HS-27A (cell line): ENCODE measurements around the gene LMOD3.

Source experiments
- DNase-seq: peaks from one replicate; pipeline ENCODE4 v3.0.0-alpha.2; 2012; ENCODE audit warnings: low read depth, missing footprints

The LMOD3 gene

DNA sequence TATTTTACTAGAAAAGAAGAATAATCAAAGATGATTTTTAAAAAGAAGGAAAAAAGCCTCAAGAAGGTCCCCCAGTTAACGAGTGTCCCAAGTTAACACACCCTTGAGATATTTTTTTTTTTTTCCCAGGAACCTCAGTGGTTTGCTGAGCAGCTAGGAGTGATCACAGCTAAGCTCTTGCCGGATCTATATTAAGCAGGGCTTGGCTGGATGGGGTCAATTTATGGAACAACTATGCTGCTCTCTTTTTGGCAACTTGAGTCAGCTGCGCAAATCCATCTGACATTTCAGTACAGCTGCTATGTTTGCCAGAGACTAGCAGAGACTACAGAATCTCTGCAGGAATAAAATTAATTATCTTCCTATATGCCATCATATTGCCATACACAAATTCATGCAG, at the start of gene LMOD3:
Gene LMOD3 (minus strand): TSS at position 193 of the 400 bp plus-strand sequence. CDS start 209 bp downstream, outside the sequence.
- DNase-seq = no peak

DNA sequence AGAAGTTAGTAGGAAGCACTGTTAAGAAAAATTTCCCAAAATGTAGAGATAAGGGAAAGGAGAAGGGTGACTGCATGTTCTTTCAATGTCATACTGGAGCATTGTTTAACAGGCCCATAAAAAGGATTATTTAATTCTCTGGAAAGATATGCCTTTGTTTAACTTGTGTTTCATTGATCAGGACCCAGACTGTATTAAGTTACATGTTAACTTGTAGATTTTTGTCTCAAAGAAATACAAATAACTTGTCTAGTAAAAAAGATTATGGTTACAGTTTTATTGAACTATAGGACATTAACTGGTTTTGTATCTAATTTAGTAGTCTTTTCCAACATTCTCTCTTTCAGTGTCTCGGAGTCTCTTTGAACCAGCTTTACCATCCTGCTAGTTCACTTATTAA, 49.7 kb upstream of the LMOD3 start:
- no peak for DNase-seq

DNA sequence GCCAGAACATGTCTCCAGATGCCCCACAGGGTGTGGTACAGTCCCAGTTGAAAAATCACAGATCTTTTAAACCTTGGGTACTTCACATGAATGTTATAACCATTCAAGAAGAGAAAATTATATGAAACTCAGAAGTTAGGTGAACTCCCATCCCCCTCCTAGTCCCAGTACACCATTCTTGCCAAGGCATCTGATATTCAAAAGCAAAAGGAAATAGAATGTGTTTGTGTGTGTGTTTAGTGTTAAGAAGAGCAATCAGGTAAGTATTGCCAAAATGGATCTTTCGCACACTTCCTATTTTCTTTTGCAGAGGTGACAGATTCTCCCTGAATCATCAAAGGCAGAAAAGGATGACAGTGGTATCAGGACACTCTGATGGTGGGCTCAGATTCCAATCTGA, 44.1 kb upstream of the LMOD3 start:
- no peak for DNase-seq

DNA sequence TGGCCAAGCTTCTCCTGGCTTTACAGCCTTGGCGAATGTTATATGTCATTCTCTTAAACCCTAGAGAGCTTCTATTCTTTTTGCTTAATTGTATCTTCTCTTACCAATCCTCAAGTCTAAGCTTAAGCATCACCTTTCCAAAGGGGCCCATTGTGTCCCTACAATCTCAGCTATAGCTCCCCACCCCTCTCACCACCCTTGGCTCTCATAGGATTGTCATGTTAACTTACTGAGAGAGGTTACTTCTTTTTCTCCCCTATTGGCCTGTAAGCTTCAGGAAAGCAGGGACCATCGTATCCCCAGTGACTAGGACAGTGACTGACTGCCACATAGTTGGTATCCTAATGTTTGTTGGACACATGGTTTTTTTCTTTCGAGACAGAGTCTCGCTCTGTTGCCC, 43.3 kb upstream of the LMOD3 start:
- DNase-seq = no peak

DNA sequence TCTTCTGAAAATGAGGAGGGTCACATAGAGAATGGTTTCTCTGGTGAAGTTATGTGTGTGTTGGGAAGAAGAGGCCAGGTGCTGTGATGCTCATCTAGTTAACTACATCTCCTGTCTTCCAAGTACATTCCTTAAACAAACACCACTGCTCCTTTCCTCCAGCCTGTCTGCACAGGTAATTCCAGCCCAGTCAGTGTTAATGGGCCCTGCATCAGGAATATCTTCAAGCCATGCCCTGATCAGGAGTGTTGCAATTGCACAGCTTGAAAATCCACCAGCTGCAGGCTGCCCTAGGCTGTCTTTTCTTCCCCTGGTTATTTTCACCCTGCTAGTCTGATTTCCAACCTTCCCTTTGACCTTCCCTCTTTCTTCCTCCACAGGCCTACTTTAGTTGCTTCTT, 41.9 kb upstream of the LMOD3 start:
- DNase-seq = no peak

DNA sequence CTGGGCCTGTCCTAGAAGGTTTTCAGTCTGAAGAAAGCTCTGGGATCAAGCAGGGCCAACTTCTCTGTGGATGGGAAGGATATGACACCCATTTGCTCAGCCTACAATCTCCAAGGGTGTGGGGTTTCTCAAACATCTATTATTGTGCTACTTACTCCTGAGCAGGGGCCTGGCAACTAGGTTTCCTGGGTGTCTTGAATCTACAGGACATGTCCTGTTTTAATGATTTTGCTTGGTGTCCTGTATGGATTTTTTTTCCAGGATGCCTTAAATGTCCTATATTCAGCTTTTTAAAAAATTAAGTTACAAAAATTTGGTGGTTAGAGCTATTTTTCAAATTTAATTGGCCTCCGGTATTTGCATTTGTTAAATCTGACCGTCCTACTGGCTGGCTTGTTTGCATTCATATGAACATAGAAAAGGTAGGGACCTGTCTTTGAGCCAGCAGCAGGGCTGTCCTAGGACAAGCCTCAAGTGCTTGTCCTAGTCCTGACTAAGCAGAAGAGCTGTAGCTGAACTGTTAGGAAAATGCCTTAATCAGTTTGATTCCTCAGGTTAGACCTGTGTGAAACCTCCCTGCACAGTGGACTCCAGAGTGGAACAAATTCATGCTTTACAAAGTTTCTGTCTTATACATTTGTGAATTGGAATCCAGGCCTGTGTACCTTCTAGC, 40.0 kb upstream of the LMOD3 start:
- DNase-seq = no peak

DNA sequence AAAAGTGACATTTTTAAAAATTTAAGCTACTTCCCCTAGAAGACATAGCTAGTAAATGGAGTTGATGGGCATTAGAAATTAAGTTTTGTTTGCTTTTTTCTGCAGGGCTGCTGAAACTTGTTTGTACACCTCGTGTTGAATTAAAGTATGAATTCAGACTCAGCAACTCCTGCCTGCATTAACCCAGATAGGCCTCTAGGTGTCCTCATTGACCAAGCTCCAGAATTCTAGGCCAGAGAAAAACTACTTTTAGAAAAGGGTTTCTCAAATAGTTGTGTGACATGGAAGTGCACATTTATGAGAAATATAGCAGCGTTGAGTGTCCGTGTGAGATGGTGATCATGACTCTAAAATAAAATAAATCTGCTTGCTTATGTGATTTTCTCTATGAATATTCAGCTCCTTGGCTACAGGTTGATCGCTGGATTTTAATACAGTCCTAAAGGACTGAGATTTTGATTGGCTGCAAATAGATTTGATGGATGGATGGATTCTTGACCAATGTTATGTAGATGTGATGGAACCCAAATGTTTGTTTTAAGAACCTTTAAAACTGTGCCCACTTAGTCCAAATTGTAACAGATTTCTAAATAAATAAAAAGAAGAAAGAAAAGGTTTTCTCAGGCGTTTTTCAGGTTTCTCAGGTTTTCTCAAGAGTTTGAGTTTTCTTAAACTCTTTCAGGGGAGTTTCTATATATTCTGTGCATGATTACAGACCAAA, 39.4 kb upstream of the LMOD3 start:
- no peak for DNase-seq

DNA sequence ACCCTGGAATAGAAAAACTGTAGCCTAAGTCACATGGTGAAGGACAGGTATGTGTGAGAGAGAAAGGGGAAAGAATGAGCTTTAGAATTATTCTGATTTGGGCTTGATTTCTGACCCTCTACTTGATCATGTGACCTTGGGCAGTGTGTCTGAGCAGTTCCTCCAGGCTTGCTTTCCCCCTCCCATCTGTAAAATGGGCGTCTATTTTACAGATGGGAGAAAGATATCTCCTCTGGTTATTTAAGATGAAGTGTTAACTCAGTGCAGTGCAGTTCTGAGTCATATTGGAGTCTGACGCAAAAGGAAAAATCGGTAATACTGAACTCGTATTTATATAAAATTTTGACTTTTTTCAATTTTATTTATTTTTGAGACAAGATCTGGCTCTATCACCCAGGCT, 38.1 kb upstream of the LMOD3 start:
- DNase-seq = no peak

DNA sequence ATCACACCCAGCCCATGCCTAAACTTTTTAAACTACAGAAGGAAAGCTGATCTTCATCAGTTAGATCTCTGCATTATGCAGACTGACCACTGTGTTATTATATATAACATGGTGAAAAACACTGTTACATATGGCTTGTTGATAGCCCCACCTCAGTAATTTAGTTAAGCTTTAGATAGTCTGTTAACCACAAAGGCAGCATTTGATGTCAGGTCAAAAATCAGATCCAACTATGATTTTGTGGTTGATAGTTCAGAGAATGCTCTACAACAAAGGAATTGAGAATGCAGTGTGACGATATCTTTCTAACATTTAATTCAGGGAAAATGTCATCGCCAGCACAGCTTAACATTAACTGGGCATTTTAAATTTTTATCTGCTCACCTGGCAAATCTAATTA, 37.7 kb upstream of the LMOD3 start:
- no peak for DNase-seq

DNA sequence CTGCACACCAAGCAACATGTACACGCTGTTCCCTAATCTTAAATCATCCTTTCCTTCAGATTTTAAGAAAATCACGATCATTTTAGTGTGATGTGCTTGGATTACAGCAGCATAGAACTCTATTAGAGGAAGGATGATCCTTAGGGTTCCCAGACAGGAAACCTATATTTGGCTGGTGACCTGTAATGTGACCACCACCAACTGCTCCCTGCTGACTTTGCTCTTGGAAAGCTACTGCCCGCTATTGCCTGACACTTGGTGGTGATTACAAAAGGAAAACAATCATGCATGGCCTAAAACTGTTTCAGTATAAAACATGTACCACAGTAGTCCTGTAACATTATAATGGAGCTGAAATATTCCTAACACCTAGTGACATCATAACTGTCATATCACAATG, 27.2 kb upstream of the LMOD3 start:
- no peak for DNase-seq

DNA sequence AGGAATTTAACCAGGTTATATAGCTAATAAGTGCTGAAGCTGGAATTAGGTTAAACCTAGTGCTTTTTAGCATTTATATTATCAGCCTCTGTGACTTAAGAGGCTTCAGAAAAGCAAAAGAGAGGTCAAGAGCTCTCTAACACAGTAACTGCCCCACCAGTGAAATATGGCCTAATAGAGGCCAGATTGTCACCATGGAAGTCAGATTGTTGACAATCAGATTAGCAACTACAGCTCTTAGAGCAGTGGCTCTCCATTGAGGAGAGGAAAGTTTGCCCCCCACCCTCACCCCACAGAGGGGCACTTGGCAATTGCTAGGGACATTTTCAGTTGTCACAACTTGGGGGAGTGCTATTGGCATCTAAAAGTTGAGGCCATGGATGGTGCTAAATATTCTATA, 23.3 kb upstream of the LMOD3 start:
- DNase-seq = no peak

DNA sequence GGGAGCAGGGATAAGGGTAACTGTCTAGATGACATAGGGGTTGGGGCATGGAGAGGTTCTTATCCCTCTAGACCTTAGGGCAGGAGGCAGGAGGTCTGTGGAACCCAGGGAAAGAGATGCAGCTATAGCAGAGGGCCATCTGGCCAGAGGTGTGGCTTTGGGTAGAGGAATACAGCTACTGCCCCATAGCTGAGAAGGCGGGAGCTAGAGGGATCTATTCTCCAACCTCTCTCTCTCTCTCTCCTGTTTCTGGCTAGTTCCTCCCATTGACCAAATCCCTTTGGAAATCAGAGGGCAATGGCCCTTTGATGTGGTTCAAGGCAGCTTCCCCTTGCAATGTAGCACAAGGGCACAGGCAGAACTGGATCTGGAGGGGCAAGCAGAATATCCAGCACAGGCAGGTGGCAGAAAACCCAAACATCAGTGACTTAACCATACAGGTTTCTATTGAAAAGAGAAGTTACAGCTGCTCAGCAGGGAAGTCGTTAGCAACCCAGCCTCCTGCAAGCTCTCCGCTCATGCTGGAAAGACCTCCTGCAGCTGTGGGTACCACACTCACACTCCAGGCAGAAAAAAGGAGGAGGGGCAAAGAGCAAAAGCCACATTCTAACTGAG, 22.3 kb upstream of the LMOD3 start:
- DNase-seq = no peak

DNA sequence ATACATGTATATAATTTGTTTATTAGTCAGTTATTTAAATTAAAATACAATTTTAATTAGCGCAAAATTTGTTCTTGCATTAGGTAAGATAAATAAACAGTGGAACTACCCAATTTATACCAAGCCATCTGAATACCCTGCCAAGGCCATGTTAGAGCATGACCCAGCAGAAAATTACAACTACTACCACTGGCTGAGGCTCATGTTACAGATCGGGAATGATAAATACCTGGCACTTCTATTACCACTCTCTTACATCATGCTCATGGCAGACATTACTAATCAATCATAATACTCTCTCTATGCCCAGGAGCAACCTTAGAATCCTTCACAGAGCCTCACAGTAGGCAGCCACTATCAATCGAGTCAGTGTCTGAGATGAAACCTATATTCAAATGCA, 21.2 kb upstream of the LMOD3 start:
- no peak for DNase-seq

DNA sequence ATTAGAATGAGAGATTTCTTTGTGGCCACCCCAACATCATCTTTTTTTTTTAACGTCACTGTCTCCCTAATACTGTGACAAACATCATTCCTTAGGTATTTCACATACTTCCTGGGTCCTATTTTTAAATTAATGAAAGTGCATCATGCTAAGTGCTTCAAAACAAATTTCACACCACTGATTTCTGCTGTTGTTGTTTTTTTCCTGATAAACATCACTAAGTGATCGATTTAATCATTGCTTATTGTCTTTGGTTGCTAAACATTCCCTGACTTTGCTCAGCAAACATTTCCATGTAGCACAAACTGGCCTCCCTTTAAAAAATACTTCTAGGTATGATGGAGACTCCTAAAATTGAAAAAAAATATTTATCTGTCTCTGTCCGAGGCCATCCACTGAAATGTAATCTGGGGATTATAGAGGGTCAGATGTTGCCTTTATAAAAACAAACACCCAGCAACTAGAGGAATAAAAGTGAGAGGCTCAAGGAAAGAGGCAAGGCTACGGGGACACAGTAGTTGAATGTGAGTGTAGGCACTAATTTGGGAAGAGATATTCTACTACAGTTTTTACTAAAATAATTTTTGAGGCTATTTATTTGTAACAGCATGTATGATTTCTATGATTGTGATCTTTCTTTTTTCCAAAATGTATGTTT, 20.5 kb upstream of the LMOD3 start:
- no peak for DNase-seq

DNA sequence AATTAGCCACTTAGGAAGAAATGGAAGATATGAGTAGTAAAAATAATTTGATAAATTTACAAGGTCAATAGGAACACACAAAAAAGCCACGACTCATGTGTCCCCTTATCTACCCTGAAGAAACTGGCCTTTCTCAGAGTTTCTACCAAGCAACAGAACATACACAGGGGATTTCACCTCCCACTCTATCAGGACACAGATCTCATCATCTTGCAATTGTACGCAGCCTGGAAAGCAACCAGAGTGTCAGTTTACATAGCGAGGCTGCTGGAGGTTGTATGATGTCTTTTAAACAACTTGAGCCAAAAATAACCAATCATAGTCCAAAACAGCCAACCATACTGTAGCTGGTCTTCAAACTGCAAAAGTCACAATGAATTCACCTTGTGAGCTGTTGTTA, 19.7 kb upstream of the LMOD3 start:
- DNase-seq = no peak

DNA sequence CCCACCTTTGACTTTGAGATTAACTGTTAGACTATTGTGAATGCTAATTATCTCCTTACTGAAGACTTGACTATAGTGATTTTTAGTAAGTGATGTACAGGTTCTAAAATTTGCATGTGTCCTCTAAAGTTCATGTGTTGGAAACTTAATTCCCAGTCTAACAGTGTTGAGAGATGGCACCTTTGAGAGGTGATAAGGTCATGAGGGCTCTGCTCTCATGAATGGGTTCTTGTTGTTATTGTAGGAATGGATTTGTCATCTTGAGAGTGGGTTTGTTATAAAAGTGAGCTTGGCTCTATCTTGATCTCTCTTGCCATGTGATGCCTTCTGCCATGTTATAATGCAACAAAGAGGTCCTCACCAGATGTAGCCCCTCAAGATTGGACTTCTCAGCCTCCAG, 18.9 kb upstream of the LMOD3 start:
- no peak for DNase-seq

DNA sequence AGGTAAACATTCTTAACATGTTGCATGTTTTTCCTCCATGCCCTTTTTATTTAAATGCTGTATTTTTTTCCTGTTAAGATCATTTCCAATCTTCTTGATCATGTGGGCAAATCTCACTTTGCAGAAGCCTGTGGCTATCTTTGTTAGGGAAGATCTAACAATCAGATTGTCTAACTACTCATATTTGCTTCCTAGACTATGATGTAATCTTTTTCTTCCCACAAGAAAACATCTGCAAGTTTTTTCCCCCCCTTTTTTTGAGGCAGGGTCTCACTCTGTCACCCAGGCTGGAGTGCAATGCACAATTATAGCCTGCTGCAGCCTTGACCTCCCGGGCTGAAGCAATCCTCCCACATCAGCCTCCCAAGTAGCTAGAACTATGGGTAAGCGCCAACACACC, 15.0 kb upstream of the LMOD3 start:
- DNase-seq = no peak

DNA sequence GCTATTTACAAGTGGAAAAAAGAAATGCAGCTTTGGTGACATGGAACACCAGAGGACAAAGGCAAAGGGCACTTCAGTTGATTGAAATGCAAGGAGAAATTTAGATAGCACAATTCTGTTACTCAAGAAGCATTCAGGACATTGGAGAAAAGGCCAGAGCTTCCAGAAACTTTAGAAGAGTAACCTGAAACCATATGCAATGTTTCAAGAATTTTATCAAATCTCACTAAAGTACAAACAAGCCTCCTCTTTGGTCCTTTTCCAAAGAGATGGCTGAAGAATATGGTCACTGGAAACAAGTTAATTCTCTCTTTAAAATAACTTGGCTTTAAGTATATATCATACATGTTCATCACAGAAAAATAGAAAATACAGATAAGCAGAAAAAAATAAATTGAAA, 14.6 kb upstream of the LMOD3 start:
- no peak for DNase-seq

DNA sequence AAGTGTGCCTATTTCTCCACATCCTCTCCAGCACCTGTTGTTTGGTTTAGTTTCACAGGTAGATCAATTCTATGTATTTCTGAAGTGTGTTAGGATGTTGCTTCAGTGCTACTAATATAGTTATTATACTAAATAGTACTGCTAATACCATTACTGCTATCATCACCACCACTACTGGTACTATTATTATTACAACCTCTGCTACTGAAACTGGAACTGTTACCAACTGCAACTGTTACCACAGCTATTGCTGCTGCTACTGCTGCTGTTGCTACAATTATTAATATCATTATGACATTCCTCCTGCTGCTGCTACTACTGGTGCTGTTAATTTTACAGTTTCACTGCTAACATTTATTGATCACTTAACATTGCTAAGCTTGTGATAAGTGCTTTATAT, 8.3 kb upstream of the LMOD3 start:
- DNase-seq = no peak

DNA sequence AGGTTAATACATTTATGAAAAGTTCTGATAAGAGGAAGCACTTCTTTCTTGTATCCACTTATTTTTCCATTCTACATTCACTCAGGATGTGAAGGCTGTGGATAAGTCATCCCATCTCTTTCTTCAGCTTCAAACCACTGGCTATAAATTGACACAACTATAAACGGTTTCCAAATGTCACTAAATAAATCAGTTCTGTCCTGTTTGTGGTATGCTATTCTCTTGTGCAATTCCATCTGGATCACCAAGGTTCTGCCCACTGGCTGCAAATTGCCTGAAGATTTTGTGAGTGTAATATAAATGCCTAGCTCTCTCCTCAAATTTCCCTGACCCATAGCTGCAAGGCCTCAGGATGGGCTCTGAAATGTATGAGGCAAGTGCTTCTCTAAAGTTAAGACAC, 7.1 kb upstream of the LMOD3 start:
- no peak for DNase-seq

DNA sequence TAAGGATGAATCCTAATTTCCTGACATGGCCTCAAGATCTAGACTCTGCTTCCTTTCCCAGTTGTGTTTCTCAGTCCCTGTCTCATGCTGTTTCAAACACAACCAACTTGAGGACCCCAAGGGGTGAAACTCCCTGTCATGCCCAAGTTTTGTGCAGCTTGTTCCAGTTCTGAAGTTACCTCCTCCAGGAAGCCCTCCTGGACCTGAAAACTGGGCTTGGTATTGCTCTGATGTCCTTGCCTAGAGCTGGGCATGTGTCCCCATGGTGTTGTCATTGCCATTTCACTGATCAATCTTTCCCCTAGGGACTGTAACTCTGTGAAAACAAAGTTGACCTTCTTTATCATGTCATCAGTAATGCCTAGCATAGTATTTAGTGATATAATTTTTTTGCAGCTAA, 6.1 kb upstream of the LMOD3 start:
- no peak for DNase-seq

DNA sequence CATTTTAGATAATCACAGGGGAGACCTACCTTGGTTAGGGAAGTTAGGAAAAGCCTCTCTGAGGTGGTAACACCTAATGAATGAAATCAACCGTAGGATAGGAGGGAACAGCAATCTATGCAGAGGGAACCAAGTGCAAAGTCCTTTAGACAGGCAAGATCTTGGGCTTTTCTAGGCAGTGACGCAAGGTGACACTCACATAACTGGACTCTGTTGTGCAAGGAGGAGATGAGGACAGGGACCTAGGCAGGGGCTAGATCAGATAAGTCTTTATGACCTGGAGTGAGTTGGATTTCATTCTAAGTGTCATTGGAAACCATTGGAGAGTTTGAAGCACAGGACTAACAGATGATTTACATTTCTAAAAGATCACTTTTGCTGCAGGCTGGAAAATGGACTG, 4.6 kb upstream of the LMOD3 start:
- DNase-seq = no peak

DNA sequence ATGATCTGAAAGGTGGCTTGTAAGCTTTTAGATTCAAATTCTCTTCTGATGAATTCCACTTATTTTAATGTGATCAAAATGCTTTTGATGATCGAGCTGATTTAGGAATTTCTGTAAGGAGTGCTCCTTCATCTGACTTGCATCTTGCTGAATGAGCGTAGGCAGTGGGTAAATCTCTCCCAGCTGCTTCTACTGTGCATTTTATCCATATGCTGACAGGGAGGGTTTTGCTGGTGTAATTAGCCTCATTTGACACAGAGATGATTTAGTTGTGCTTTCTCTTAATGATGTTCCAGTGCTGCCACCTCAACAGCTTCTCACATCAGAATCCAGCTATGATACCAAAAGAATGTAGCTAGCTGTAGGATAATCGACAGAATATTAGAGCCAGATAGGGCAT, 3.8 kb upstream of the LMOD3 start:
- DNase-seq = no peak
